HFFc6 (cell line): ENCODE results near the gene ARHGDIG. TPM values are rescaled to one million over a fixed set of nuclear protein-coding genes. Genes with fewer than 3 reads are reported as not detected.

Source experiments
- DNase-seq: peaks from one replicate; pipeline ENCODE4 v3.0.0-alpha.2; 2018
- H3K27ac Mint-ChIP-seq: 2 replicates; pipeline ENCODE4 v1.8.0; 2020; ENCODE audit warnings: mild to moderate bottlenecking, mixed read lengths
- H3K27me3 Mint-ChIP-seq: 2 replicates; pipeline ENCODE4 v1.8.0; 2021; ENCODE audit warnings: mild to moderate bottlenecking, moderate library complexity, mixed read lengths; ENCODE audit not compliant: insufficient read depth
- H3K36me3 Mint-ChIP-seq: 2 replicates; pipeline ENCODE4 v1.8.0; 2021; ENCODE audit warnings: low read depth, mixed read lengths
- H3K4me1 Mint-ChIP-seq: 2 replicates; pipeline ENCODE4 v1.8.0; 2020; ENCODE audit warnings: low read depth, mixed read lengths
- H3K4me3 Mint-ChIP-seq: 2 replicates; pipeline ENCODE4 v1.8.0; 2020; ENCODE audit warnings: mild to moderate bottlenecking, moderate library complexity, mixed read lengths
- H3K9me3 Mint-ChIP-seq: 2 replicates; pipeline ENCODE4 v1.8.0; 2020; ENCODE audit warnings: mild to moderate bottlenecking, mixed read lengths
- CTCF ChIP-seq: fragments of 200-600 bp; sonication (generic); IDR thresholded peaks from 2 replicates; pipeline ENCODE4 v1.5.0; 2021; ENCODE audit warnings: antibody characterized with exemption, mild to moderate bottlenecking
- total RNA-seq, 6 experiments: library from RNA; stranded (reverse); fragmentation: NEBNext Ultra II Directional; extraction: Animal tissue kit (Norgen Biotek cat#: 25700); gene quantifications; 2 replicates in 1 of 6; 3 replicates in 5 of 6; pipeline ENCODE4 v1.2.3, GENCODE V29; 2021

Gene ARHGDIG
- total RNA-seq, 6 experiments from 2014 or later = not detected

DNA sequence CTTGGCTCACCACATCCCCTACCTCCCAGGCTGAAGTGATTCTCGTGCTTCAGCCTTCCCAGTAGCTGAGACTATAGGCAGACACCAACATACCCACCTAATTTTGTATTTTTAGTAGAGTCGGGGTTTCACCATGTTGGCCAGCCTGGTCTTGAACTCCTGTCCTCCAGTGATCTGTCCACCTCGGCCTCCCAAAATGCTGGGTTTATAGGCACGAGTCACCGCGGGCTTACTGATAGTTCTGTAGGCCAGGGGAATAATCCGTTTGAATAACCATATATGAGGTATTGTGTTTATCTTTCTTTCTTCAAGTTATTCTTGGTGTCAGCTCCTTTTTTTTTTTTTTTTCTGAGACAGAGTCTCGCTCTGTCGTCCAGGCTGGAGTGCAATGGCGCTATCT, 38.1 kb upstream of the ARHGDIG start:
- peaks cover 9% of the 10 kb centered on the region for H3K4me1 Mint-ChIP-seq

GRCh38 chr16:243348-243747, 37.0 kb upstream of the ARHGDIG start:
- Mint-ChIP-seq H3K27ac (no peak overlapping the region), H3K36me3 (no peaks in the 10 kb centered on the region), H3K4me1 (peaks cover 9% of the 10 kb centered on the region), H3K4me3 (no peak overlapping the region), H3K27me3 (no peaks in the 10 kb centered on the region), H3K9me3 (no peaks in the 10 kb centered on the region)
- no peak for TF ChIP-seq CTCF
- DNase-seq = no peak

More for the DNA sequence above, 38.1 kb upstream of the ARHGDIG start:
- H3K36me3 Mint-ChIP-seq = no peaks in the 10 kb centered on the region
- no peaks in the 10 kb centered on the region for H3K27me3 Mint-ChIP-seq
- H3K4me3 Mint-ChIP-seq = no peak overlapping the region
- no peaks in the 10 kb centered on the region for H3K9me3 Mint-ChIP-seq
- DNase-seq = no peak
- no peak for TF ChIP-seq CTCF
- no peak overlapping the region for H3K27ac Mint-ChIP-seq

DNA sequence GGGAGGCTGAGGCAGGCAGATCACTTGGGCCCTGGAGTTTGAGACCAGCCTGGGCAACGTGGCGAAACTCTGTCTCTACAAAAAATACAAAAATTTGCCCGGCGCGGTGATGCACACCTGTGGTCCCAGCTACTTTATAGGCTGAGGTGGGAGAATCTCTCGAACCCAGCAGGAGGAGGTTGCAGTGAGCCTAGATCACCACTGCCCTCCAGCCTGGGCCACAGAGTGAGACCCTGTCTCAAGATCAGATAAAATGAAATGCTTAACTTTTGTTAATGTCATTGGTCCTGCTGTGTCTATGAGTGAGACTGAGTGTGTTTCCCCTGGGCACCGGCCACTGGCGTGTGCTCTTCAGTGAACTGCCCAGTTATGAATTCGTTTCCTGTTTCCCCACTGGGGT, 35.3 kb upstream of the ARHGDIG start:
- Mint-ChIP-seq H3K27ac (no peak overlapping the region), H3K36me3 (0 out of 2 replicates have a peak, but pooled peaks cover under 1% of the 10 kb centered on the region), H3K27me3 (no peaks in the 10 kb centered on the region), H3K9me3 (no peaks in the 10 kb centered on the region), H3K4me1 (peaks cover 3% of the 10 kb centered on the region), H3K4me3 (no peak overlapping the region)
- no peak for TF ChIP-seq CTCF
- no peak for DNase-seq

DNA sequence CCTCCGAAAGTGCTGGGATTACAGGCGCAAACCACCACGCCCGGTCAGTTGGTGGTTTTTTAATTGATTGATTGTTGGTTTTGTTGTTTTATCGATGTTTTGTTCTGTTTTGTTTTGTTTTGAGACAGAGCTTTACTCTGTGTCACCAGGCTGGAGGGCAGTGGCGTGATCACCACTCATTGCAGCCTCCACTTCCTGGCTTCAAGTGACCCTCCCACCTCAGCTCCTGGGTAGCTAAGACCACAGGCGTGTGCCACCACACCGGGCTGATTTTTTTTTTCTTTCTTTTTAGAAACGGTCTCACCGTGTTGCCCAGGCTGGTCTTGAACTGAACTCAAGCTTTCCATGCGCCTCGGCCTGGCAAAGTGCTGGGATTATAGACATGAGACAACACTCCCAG, 33.4 kb upstream of the ARHGDIG start:
- 0 out of 2 replicates have a peak, but pooled peaks cover 6% of the 10 kb centered on the region for H3K36me3 Mint-ChIP-seq
- H3K4me3 Mint-ChIP-seq = no peak overlapping the region
- H3K4me1 Mint-ChIP-seq = 0 out of 2 replicates have a peak, but pooled peaks cover 6% of the 10 kb centered on the region
- H3K27ac Mint-ChIP-seq = no peak overlapping the region
- DNase-seq = no peak
- H3K9me3 Mint-ChIP-seq = no peaks in the 10 kb centered on the region
- H3K27me3 Mint-ChIP-seq = peaks cover 3% of the 10 kb centered on the region
- no peak for TF ChIP-seq CTCF

GRCh38 chr16:249431-249830, 31.0 kb upstream of the ARHGDIG start:
- Mint-ChIP-seq H3K4me1 (0 out of 2 replicates have a peak, but pooled peaks cover 6% of the 10 kb centered on the region), H3K36me3 (0 out of 2 replicates have a peak, but pooled peaks cover 6% of the 10 kb centered on the region), H3K27ac (no peak overlapping the region), H3K9me3 (no peaks in the 10 kb centered on the region), H3K4me3 (no peak overlapping the region), H3K27me3 (peaks cover 3% of the 10 kb centered on the region)
- TF ChIP-seq CTCF = no peak
- no peak for DNase-seq
